NCI-H1092 (cell line): ENCODE measurements around the gene HOXB5.

ENCODE experiments used
- DNase-seq: peaks from one replicate; lab custom pipeline; 2025; lab: John Stamatoyannopoulos, UW

Gene HOXB5

DNA sequence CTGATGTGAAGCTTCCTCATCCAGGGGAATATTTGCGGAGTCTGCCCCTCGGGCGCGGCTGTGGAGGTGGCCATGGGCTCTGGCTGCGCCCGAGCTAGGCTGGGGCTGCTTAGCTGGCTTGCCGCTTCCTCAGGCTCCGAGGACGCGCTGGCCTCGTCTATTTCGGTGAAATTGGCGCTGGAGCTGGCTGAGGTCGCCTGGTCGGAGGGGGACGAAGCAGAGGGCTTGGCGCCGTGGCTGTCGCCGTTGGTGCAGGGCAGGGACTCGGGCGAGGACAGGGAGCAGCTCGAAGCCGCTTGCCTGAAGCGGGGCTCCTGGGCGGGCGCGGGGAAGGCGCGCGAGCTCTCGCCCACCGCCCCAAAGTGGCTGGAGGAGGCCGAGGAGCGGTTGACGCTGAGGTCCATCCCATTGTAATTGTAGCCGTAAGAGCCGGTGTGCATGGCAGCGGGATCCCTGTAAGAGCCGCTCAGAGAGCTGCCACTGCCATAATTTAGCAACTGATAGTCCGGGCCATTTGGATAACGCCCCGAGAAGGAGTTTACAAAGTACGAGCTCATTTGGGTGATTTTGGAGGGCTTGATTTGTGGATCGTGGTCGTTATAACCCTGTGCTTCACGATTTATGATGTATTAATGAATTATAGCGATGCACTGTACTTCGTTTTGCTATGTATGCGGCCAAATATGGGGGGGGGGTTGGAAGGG is at the start of gene HOXB5:
HOXB5 (minus strand) TSS at position 654 of the 704 bp plus-strand sequence; CDS start at position 557, 97 bp downstream.
- DNase-seq: peak; percentile 84

DNA sequence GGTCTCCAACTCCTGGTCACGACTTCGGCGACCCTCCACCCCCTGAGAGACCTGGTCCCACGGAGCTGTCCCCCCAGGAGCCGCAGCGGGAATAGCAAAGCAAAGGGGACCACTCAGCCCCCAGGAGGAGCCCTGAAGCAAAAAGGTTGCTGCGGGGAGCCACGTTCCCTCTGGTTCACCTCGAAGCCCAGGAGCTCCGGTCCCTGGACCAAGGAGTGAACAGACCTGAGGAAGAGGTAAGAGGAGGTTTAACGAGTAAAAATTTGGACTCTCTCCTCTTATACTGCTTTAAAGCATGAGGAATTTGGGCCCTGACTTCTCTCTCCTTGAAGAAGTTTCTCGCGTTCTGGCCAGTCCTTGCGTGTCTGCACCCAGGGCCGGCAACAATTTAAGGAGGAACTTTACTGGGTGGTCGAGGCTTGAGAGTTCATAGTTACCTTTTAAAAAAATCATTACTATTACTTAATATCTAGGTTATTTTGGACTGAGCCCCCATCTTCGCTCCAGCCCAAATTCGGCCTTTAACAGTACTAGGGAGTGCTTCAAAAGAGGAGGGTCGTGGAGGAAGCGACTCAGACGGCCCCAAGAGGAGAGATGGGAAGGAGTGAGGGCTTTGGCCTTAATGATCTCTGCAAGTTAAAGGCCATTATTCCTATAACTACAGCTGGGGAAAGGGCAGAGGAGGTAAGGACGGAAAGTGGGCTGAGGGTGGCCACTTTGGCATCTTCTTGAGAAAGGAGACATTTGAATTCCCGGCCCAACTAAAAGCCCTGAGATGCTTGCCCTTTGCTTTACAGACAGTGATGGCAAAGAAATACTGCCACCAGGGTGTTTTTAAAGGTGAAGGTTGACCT is 49.5 kb upstream of the HOXB5 start:
- no peak for DNase-seq

DNA sequence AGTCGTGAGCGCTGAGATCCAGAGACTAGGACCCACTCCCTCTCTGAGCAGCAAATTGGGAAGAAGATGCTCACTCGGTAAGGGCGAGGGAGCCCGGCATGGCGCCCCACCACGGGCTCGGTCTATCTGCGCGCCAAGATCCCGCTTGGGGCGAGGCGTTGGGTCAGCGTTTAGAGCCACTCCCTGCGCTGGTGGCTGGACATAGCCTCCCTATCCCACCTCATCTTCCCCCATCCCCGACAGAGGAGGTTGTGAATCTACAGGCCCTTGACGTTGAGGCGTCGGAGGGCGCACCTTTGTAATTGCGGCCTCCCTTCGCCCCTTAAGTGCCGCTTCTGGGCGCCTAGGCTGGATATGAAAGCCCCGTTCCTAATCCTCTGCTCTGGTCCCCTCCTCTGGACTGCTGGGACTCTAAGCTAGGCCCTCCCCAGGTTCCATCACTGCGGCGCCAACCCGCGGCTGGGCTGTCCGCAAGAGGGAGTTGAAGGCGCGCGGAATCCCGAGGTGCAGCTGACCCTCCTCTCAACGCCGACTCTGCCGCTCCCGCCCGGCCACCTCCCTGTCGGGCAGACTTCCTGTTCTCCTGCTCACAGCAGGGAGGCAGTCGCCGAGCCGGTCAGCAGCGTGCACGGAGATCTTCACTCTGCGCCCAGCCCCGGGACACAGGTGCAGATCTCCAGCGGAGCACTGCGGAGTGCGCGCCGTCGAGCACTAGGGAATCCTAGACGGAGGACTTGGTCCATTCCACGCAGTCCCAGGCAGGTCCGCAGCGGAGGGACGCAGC is 48.7 kb upstream of the HOXB5 start:
- DNase-seq: no peak

DNA sequence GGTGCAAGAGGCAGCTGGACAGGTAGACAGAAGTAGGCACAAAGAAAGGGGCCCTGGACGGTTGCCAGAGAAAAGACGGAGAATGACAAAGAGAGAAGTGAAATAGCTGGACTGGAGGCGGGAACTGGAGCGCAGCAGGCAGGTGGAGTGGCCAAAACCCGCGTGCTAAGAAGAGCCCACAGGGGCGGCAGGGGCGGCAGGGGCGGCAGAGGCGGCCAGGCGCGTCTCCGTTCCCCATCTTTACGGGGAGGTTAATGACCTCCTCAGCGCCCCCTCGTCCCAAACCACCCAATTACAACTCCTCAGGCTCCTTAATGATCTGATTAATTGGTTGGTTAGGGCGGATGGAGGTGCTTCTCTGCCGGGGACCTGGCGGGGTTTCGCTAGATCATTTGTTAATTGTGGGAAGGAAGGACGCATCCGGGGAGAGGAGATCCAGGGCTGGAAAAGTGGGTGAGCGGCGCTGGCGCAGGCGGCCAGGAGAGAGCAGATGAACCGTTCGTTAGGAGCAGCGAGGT is 48.0 kb upstream of the HOXB5 start:
- DNase-seq: no peak

DNA sequence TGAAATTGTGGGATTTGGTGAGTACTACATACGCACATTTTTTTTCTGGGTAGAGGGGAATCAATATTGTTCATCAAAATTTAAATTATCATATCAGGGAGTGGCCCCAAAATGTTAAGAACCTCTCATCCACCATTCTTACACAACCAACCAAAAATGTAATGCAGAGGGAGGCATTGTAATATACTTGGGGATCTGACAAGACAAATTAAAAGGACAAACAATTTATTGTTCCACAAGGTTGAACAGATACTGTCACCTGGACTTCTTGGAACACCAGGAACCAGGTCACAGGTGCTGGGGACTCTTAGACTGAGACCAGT is 47.2 kb upstream of the HOXB5 start:
- DNase-seq: no peak

DNA sequence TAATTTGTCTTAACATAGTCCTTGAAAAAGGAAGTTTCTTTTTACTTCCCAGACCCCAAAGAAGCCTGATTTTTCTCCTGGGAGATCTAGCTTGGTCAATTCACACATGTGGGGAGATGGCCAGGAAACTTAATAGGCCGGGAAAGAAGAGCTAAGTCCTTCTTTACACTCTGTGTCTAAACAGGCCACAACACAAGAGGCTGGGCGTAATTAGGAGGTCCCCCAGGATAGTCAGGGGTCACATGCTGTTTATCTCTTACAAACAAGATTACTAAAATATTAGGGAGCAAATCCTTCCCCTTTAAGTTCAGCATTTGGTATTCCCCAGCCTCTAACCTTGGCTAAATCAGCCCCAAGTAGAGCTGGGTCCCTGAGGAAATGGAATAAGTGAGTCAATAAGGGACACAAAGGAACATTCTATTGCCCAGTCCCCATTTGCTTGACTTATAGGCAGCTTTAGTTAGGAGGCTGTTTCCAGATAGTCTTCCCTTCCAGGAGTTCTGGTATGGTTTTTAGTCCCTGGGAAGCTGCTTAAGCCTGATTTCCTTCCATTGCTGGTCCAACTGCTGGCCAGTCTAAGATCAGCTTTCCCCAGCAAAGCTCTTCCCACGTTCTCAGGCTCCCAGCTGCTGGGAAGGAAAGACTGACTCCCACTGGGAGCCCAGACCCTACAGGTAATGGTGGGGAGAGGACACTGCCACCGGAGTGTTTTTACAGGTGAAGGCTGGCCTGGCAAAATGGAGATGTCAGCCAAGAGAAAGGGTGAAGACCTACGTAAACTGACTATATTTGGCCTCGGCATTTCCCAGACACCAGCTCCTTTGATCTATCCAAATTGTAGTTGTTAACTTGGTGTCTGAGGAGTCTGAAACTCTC is 46.6 kb upstream of the HOXB5 start:
- no peak for DNase-seq

DNA sequence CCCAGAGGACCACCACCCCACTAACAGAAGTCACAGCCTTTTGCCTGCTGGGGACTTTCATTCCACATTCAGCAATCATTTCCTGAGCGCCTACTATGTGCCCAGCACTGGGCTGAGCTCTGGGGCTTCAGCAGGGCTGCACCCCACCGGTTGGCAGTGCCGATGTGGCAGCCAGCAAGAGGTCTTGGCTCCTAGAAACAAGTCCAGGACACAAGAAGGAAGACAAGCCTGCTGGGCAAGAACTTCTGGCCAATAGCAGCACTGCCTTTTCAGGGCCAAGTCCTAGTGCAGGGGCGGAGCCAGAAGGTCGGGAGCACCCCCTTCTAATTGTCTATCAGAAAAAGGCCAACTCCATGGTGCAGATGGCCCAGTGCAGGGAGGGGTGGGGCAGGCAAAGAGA is 45.6 kb upstream of the HOXB5 start:
- no peak for DNase-seq

DNA sequence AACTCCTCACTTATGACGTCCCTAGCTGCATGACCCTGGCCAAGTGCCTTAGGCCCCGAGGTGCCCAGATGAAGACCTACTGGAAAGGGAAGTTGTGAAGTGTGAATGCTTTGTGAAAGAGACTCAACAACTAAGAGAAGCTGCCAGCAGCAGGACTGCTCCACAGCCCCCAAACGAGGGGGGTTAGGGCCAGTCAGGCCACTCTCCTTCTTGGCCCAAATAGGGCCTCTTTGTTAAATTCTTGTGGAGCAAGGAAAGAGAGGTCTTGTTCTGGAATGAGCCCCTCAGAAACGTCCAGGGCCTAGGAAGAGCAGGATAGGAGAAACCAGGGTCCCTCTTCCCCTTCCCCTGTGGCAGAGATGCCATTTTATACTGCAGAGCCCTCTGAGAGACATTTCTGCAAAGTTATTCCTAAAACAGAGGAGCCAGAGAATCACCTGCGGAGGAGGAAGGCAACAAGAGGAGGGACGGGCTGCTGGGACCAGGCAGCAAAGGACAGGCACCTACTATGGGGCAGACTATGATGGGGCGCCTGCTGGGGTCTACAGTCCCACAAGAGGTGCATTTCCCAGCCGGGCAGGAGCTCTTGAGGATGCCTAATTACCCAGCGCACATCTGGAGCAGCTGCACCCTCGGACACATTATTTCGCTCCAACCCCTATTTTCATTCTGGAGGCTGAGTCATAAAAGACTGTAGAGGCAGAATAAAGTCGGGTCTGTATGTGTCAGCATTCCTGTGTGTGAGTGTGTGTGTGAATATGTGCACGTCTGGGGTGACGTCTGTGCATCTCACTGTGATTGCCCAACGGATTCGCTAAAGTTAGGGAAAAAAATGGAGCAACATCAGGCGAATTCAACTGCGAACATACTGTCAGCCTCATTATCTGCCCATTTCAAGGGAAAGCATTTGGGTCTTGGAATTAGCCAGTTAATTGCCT is 44.0 kb upstream of the HOXB5 start:
- DNase-seq: no peak

DNA sequence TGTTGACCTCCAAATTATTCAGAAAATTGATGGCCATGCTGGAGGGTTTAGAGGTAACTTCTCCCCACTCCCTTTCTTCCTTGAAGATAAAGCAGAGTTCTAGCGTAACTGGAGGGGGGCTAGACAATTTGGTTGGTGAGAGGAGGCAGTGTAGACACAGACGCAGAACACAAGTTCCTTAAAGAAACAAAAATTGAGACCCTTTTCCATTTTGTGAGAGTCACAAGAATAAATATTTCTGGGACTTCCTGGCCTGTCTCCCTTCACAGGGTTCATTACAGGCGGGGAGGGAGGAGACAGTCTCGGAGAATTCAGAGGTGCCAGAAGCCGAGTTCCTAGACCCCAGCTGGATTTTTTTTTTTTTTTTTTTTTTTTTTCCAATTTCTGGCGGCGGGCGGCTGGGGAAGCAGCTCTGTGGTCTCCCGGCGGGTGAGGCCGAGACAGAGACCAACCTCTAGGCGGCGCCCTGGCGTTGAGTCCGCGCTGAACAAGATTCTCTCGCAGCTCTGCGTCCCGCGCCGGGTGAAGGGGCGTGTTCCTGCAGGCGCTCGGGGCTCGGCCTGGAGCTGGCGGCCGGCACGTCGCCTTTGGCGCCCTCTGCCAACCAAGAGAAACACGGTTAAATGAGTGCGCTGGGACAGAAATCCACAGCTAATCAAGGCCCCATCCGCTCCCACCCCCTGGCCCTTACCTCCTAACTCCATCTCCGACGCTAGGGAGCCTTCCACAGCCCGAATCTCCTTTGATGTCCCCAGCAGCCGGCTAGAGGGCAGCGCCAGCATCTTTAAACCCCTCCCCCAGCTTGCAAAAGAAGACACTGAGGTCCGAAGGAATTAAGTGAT is 42.8 kb upstream of the HOXB5 start:
- DNase-seq: peak; percentile 76

DNA sequence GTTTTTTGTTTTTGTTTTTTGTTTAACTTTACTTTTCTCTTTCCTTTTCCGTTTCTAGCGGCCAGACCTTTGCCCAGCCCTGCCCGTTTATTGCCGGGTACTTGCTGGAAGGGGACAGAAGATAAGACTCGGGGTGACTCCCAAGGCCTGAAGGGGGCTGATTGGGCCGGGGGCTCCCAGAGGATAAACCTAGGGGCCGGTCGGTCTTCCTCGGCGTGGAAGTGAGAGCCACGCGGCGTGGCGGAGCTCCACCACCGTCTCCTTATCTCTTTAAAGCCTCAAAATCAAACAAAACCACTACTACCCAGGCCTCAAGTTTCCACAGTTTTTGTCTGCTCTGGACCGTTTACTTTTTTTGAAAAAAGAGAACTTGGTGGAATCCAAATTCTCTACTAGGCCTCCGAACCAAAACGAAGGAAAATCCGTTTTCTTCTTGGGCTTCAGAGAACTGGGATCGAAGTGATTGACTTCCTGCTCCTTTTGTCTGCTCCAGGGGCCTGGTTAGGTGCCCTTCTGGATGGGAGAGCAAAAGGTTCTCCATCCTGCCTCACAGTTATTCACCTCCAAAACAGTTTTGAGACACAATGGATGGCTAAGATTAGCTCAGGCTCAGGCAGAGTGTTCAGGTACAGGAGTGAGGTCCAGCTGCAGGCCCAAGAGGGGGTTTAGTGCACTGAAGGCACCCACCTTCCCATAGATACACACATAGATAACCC is 41.1 kb upstream of the HOXB5 start:
- no peak for DNase-seq

DNA sequence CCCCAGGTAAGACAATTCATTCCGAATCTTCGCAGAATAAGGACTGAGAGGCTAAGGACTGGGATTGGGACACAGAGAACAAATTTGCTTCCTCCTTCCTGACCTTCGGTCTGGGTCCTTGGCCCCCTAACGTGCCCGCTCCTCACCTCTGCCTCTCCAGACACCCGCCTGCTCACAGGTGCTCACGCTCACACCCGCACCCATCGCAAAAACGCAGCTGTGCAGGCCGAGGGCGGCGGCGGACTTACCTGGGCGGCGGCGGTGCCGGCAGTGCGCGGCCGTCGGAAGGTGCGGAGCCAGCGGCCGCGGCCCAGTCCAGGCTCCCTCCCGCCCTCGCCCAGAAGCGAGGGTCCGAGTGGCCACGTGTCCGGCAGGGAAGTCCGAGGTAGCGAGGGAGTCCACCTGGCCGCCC is 39.7 kb upstream of the HOXB5 start:
- DNase-seq: no peak

DNA sequence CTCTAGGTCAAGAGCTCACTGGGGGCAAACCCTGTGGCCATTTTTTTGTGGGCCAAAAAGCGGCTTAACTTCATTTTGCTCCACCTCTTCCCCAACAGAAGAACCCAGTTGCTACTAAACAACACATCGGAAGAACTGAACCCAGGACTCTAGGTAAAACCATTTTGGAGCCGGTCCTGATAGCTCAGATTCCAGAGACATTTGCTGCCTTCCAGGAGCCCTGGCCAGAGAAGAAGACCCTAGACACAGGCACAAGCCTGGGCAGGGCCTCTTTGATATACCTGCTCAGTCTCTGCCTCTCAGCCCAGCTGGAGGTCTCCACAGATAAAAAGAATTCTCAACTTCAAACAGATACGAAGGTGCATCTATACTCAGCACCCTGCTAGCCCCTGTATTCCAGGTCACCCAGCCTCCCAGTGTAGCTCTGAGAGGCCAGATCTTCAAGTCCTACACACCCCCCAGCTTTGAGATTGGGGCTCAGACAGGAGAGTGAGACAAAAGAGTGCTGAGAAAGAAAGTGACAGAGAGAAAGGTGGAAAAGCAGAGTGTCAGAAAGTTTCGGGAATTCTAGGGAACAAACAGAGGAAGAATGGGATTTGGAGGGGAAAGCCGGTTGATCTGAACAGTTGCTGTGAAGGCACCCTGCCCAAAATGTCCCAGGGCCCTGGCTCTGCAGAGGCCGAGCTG is 39.1 kb upstream of the HOXB5 start:
- no peak for DNase-seq

DNA sequence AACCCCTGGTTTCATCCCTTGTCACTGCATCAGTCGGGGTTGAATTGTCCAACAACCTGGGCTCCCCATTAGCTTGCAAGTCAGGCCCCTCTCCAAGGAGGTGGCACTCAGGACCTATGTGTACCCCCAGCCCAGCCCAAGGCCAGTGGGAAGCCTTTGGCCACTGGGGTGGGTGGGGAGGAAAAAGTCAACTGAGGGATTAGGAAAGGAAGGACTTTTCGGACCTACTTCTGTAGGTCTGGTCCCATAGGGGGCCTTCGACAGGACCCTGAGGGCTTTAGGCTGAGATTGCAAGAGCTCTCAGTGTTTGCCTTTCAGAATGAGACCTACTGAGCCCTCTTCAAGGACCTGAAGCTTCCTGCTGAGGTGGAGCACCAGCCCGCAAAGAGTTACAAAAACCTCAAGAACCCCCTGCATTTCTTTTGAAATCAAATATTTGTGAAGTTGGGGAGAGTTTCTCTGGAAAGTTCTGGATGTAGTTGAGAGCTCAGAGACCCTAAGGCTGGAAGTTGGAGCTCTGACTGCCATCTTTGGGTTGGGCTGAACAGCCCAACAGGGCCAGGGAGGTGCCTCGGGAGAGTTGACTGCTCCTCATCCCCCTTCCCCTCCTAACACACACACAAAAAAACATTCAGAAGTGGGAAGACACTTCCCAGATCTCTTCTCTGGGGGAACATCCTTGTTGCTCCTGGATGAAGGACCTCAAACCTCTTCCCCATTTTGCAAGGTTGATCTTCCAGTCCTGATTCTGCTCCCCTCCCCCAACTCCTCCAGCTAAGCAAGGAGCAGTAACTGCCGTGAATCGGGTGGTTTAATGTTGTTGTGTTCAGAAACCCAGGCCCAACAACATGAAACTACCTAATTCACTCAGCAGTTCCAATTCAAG is 38.4 kb upstream of the HOXB5 start:
- DNase-seq: no peak

DNA sequence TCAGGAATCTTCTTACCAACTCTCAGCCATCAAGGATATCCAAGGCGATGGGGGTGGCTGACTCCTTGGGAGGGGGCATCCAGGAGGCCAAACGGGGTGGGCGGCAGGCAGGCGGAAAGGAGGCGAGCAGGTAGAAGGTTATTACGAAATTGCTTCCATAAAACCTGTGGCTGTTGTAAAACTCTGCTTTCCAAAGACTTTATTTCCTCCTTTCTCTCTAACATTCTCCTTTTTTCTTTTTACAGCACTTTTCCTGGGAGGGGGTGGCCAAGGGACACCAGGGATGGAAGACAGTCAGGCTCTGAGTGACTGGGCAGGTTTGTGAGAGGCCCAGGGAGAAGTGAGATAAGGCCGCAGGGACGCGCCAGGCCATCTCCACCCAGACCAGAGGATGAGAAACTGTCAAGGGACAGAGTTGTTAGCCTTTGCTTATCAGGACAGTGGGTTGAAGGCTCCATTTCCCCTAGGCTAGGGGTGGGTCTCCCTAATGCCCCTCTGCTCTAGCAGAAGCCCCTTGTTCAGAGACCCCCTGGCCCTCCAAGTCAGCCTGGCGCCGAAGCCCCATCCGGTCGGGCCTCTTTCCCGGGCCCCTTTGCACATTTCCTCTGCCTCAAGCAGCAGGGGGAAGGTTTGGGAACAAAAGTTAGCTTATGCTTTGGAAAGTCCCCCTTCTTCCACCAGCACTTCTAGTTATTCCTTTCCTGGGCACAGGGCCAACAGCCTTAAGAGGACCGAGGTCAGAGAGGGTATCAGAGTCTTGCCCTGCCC is 37.5 kb upstream of the HOXB5 start:
- DNase-seq: no peak

DNA sequence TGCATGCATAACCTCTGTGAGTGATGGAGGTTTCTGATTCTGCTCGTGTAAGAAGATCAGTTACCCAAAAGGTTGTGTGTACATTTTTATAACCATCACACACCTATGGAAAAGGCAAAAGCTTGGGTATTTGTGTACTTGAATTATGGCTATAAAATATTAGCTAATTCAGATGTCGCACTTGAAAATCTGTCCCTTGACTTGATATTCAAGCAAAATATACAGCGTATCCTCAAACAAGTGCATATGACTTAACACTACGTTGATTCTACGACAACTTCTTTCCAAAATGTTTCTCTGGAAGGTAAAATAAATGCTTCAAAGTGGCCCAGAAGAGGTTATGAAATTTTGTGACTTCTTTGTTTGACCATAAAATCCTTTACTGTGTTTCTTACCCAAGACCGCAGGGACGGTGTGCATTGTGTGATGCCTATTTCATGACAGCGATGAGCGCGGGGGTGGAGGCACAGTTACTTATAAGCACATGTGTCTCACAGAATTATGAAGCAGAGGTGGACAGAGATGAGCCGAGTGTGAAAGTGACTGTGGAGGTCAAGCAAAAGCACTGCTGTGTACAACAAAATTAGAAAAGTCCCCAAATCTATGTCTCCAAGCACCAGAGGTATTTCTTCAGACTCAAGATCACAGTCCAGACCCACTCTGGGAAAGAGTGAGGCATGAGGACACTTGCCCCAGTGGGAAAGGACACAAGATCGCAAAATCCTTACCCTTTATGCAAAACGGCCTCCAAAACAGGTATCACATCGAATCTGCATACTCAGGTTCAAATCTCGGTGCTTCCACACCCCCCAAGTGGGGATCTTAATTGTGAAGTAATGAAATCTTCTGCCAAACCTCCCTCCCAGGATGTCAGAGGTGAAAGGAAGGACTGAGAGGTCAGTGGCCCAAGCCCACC is 36.7 kb upstream of the HOXB5 start:
- DNase-seq: no peak
